HG02759 (cell line): Measurements from ENCODE around the gene DLK1.
A peak's percentile ranks its signal among the peaks of the same experiment; 100 is the strongest.

ENCODE experiments used
- ATAC-seq: cut with Tn5 transposase; IDR thresholded peaks from one replicate; pipeline ENCODE4 v1.9.1; 2021; ENCODE audit warnings: mild to moderate bottlenecking, moderate library complexity; ENCODE audit not compliant: unreplicated experiment

The DLK1 gene

GRCh38 chr14:100692859-100693558, 33.7 kb upstream of the DLK1 start:
- no peak for ATAC-seq

- no peak for ATAC-seq
These were observed 32.7 kb upstream of the DLK1 start for GRCh38 chr14:100693877-100694578.

DNA sequence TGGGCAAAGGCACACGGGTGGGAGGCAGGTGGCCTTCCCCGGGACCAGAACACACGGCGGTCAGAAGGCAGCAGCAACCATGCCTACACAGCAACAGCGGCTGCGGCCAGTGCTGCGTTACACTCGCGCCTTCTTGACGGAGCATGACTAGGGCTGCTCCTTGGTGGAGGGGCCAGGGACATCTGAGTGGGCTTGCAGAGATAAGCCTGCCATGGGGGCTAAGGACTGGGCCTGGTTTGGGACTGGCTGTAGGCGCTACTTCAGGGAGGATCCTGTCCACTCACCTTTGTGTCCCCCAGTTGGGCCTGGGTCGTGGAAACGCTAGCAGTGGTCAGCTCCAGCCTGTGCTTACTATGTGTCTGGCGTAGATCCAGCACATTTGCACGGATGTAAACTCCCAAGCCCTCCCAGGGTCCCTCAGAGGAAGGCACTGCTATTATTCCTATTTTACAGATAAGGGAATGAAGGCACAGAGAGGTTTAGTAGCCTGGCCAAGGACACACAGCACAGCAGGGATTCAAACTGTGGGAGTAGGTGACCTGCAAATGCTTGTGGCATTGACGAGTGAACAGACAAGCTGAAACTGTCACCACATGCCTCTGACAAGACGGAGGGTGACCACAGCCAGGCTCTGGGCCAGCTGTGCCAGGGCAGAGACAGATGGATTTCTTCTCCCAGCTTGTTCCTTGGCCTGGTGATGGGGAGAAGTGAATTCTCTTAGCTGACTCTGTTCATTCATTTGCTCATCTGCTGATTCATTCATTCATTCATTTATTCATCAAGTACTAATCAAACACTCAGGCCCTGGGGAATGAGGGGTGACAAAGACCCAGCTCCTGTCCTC, 31.9 kb upstream of the DLK1 start:
- no peak for ATAC-seq

GRCh38 chr14:100695423-100695738, 31.3 kb upstream of the DLK1 start:
- no peak for ATAC-seq

DNA sequence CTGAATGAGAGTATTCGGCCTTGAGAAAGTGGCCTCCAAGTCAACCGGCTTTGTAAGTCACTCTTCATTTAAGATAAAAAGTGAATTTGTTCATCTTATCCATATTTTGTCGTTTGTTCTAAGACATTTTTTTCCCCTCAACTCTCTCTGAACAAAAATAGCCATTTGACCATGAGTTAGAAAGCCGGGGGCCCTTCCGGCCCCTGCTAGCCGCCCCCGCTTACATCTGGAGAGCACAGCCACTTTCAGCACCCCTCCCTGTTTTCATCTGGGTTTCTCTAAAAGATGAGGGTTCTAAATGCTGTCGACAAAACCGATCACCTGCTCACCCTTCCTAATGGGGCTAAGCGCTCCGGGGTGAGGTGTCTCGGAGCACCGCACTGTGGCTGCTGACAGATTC, 30.7 kb upstream of the DLK1 start:
- no peak for ATAC-seq

GRCh38 chr14:100696590-100696989, 30.1 kb upstream of the DLK1 start:
- ATAC-seq, result no peak

DNA sequence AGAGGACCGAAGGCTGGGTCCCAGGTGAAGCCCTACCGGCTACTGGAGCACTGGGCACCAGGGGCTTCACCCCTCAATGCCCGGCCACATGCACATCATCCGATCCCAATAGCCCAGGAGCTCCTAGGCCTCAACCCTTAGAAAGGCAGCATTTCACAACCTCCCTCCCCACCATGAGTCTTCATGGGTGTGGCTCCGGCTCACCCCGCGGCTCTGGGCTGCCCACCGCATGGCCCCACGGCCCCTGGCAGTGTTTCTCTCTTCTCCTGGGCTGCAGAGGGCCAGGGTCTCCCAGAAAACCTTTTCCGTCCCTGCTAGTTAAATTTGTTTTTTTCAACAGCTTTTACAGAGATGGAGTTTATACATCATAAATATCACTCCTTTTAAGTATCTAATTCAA, 28.6 kb upstream of the DLK1 start:
- ATAC-seq, result no peak

DNA sequence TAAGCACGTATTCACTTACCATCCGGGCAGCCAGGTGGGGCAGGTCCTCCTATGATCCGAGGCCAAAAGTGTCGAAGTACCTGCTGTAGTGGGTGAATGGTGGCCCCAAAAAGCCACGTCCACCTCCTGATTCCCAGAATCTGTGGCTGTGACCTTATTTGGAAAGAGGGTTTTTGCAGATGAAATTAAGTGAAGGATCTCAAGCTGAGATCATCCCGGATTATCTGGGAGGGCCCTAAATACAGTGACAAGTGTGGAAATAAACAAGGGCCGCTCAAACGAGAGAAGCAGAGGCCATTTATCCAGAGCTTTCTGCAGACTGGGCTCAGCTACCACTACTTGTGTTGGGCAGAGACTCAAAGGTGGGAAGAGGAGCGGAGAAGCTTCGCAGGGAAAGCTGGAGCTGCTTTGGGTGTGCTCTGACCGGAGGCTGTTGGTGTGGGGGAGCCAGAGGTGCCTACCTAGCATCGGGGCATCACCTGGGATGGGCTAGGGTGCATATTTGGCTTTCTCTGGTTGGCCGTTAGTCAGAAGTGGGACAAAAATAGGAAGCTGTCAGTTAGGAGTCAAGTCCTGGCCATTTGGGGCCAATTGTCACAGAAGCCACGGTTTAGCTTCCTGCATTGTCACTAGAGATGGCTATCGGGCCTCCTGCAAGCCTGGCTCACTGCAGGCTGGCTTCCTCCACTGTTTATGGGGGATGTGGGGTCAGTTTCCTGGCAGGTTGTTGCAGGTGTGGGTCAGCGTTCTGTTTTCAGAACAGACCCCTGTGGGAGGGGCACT, 27.8 kb upstream of the DLK1 start:
- ATAC-seq, result no peak

DNA sequence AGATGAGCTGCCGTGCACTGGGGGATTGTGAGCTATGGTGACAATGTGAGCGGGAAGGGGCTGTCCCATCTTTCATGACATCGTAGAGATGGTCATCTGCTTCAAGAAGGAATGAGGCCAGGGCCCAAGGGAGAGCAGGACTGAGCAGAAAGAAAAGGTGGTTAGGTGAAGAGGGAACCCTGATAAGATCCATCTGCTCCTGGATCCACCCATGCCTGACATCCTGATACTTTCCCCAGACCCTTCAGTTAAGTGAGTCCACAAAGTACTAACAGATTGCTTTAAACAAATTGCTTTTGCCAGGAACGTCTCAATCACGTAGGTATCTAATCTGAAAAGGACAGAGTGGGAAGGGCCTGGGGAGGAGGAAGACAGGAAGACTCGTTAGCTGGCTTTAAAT, 25.4 kb upstream of the DLK1 start:
- ATAC-seq, result no peak

GRCh38 chr14:100702590-100702989, 24.1 kb upstream of the DLK1 start:
- no peak for ATAC-seq

- ATAC-seq, result no peak
These were observed 23.1 kb upstream of the DLK1 start for GRCh38 chr14:100703386-100704220.

GRCh38 chr14:100706200-100706599, 20.5 kb upstream of the DLK1 start:
- ATAC-seq, result no peak

DNA sequence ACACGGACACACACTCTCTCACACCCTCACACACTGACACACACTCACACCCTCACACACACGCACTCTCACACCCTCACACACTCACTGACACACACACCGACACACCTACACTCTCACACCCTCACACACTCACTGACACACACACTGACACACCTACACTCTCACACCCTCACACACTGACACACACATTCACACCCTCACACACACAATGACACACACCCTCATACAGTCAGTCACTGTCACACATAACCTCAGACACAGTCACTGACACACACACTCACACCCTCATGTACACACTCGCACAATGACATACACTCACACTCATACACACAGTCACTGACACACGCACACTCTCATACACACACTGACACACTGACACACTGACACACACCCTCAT, 19.8 kb upstream of the DLK1 start:
- no peak for ATAC-seq

DNA sequence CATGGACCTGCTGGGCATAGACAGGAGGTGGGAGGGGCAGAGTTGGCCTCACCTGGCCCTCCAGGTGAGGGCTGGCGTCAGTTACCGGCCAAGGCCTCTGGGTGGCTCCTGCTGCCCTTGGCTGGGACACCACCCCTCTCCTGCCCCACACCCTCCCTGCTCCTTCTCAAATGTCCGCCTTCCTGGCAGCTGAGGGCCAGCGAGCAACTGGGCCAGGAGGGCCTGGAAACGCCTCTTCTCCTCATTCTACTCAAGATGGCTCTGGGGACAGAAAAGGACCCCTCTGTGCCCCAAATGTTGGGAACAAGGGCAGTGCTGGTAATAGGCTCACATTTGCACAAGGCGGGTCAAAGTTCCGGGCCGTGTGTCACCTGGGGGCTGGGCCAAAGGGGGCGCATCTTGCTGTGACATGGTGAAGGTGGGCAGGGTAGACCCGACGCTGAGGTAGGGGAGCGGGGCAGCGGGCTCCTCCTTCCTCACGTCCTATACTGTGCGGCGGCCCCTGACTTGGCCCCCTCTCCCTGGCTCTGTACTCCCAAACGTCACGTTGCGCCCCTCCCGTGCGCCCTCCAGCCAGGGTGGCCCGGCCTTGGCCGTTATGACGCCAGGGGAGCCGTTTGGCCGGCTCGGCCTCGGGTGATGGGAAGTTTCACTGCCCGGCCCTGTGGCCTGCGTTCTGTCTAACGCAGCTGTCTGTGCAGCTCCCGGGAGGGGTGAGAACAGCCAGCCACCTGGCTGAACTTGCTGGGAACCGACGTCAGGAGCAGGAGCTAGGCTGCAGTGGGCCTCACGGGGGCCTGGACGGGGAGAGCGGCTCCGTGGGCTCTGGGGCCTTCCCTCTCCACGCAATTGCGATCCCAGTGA, 18.0 kb upstream of the DLK1 start:
- no peak for ATAC-seq

DNA sequence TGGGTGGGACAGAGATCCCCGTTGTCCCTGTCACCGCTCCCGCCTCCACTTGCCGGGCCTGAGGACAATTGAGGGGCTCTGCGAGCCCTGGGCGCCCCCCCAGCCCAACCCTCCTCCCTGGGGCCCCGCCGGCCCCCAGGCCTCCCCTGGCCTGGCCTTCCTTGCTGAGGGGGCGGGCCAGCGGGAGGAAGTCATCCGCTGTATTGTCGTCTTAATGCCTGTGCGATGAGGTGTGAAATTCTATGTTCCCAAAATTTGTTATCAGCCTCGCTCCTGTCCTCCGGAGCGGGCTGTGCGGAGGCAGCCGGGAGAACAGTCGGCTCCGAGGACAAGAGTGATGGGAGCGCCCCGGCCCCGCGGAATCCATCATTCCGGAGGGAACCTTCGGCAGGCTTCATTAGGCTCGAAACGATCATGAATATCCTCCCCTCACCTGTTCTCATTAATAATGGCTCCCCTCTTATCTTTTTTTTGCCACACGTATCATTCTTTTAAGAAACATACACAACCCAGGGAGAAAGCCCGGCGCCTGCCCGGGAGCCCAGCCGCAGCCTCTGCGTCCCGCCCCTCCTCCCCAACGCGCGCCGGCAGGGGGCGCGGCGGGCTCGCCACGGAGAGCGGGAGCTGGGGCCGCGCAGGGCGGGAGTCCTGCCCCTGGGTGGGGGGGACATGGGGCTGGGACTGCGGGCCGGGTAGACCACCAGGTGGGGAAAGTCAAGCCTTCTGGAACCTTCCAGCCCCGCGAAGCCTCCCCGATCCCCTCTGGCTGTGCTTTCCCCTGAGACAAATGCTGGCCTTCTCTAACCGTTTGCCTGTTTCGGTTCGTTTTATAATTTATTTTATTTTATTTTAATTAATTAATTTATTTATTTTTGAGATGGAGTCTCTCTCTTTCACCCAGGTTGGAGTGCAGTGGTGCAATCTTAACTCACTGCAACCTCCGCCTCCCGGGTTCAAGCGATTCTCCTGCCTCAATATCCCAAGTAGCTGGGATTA, 17.1 kb upstream of the DLK1 start:
- ATAC-seq, result peak; percentile 45

DNA sequence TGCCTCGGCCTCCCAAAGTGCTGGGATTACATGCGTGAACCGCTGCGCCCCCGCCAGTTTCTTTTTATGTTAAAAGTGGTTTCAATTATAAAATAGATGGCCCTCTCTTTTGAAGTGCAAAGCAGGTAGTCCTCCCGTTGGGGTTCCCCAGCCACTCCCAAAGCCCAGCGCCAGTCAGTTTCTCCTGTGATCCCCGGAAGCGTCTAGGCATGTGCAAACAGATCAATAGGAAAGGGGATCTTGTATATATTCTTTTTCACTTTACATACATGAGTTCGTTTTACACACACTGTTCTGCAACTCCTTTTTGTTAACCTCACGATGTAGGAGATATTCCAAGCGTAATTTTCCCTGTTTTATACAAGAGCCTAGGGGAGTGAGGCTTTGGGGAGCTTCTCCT, 16.3 kb upstream of the DLK1 start:
- no peak for ATAC-seq

DNA sequence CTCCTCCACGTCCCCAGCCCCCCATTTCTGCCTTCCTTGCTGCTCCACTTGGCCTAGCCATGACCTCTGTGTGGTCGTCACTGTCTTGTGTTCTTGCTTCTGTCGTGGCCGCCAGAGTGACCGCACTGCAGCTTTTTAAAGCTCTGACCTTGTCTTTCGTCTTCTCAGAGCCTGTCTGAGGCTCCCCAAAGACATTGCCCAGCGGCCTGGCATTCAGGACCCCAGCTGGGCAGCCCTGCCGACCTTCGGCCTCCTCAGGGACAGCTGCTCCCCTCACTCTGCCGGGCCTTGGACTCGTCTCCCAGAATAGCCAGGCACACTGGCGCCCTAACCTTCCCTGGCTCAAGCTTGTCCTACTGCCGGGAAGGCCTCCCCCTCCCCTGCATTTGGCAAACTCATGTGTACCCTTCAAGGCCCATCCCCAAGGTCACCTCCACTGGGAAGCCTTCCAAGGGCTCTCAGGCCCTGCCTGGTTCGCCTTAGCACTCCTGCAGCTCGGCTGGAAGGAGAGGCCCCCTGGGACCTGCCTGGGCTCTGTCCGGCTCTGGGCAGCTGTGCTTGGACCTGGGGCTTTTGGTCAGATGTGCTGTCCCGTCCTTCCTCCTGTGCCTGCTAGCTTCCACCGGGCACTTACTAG, 15.7 kb upstream of the DLK1 start:
- no peak for ATAC-seq

DNA sequence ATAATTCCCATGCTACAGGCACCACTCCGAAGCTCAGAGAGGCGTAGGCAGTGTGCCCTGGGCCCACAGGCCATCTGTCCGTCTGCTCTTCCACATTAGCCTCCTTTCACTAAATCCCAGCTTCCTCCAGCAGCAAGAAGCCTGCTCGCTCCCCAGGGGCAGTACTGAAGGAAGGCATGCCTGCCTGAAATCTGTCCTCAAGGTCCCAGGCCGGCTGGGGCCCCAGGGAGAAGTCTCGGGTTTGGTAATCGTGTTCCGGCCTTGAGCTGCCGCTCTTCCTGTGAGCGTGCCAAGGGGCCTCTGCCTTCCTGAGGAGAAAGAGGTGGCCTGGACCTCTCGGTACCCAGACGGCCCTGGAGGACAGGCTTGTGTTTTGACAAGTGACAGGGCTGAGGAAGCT, 15.2 kb upstream of the DLK1 start:
- no peak for ATAC-seq
